Medulla oblongata (tissue), 1 donor: ENCODE measurements around the gene OTX2.

Experiments used
- DNase-seq: peaks from one replicate; pipeline ENCODE4 v3.0.0-alpha.2; 2015; ENCODE audit errors: extremely low spot score

OTX2 gene

DNA sequence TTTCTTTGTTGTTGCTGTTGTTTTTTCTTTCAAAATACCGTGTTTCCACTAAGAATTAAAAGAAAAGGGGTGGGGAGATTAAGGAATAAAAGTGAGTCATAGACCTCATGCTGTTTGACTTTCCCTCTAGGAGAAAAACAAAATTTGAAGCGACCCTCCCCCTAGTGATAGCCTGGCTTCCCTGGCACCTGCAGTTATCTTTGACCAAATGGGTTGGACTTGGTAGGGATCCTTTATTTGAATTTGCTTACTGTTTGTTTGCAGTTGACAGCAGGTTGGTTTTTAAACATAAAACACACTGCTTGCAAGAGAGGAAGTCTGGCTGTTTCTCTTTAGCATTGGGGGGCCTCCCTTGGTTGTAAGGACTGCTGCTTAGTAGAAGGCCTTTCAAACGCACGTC is 14.0 kb downstream of the OTX2 start:
- DNase-seq = no peak

- no peak for DNase-seq
Measured at GRCh38 chr14:56795284-56795622, 15.0 kb downstream of the OTX2 start.

DNA sequence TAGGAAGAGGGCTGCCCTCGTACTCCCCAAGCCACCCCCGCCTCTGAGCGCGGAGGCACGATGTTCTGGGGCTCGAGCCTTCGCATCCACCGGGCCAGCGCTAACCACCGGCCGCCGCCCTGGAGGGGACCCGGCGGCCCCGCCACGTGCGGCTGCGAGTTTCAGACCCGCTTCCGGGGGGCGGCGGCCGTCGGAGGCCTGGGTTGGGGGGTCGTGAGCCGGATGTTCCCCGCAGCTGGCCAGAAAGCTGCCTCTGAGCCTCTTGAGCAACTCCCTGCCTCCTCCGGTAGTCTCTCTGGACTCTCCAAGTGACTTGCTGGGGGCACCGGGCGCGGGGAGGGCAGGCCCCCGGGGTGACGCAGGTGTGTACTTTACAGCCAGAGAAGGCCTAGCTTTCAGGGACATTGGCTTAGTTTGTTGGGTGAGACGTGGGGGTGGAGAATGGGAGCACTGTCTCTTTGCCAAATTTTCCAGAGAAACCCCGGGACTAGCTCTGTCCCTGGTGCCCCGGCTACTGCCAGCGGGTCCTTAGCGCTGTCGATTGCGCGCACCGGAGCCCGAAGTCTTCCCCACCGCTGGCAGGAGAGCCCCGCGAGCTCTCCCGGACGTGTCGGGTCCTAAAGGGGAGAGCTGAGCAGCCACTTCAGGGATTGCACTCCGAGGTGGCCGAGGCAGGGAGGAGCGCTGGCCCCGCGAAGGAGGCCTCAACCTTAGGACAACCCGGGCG is 15.6 kb downstream of the OTX2 start:
- no peak for DNase-seq

DNA sequence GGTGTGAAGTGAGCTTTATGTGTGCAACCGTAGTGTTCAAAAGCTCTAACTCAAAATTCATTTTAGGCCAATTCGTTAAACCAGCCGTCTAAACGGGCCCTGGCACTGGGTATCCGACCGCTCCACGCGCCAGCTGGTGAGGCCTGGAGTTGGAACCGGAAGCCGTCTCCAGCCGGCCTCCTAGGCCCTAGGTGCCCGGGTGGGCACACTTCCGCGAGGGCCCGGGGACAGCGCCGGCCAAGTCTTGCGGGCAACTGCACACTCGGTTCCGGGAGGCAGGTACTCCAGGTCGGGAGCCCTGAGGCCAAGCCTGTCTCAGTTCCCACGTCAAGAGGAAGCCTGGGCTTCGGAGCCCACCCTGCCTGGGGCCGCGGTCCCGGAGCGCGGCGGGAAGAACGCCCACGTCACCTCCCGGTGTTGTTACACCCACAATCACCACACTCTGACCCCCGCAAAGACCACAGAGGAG is 16.2 kb downstream of the OTX2 start:
- DNase-seq = no peak

GRCh38 chr14:56789955-56790354 is 20.3 kb downstream of the OTX2 start:
- no peak for DNase-seq

- DNase-seq = no peak
Measured at GRCh38 chr14:56787530-56787929, 22.7 kb downstream of the OTX2 start.

DNA sequence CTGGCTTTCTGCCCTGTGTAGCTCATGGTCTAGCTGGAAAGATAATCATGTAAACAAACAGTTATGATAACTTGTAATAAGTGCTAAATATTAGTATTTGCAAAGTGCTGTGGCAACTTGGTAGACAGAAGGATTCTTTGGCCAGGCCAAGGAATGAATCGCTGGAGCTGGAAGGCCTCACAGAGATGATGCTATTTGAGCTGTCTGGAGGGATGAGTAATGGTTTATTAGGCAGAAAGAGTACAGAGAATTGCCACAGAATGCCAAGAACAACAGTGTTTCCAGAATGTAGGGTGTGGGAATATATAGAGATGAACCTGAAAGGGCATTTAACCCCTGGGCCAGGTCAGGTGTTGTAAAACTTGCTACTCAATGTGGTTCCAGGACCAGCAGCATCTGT is 27.6 kb downstream of the OTX2 start:
- no peak for DNase-seq

- no peak for DNase-seq
Measured at GRCh38 chr14:56774503-56774902, 35.8 kb downstream of the OTX2 start.

DNA sequence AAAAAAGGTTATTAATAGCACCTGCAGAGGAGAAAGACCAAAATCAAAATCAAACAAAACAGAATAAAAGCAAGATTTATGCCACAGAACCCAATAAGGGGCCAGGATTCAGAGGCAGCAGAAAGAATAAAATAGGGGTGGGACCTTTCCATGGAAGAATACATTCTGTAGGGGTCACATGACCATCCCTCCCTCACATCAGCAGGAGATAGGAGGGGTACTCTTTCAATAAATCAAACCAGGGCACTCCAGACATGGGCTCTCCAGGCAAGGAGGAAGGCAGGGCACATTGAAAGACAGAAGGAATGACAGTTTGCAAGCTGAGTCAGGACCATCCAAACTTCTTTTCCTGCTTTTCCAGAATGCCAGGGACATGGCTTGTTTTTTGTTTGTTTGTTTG is 39.8 kb downstream of the OTX2 start:
- DNase-seq = no peak

GRCh38 chr14:56760164-56760914 is 49.9 kb downstream of the OTX2 start:
- no peak for DNase-seq

GRCh38 chr14:56759633-56760032 is 50.6 kb downstream of the OTX2 start:
- no peak for DNase-seq

GRCh38 chr14:56759094-56759493 is 51.2 kb downstream of the OTX2 start:
- no peak for DNase-seq

DNA sequence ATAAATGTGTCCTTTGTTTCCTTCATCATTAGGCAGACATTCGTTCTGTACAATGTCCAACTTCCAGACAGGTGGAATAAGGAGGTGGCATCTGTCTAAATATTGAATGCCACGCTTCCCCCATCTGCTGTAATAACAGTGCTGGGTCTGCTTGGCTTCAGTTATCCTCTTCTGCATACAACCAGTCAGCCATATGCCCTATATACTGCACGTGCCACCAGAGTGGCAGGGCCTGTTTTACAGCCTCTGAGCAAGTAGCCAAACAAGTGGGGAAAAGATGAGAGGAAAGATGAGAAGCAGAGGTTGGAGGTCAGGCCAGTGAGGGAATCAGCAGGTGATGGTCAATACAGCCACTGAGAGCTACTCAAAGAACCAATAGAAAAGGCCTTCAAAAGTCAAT is 55.4 kb downstream of the OTX2 start:
- no peak for DNase-seq

GRCh38 chr14:56753396-56753795 is 56.9 kb downstream of the OTX2 start:
- no peak for DNase-seq

DNA sequence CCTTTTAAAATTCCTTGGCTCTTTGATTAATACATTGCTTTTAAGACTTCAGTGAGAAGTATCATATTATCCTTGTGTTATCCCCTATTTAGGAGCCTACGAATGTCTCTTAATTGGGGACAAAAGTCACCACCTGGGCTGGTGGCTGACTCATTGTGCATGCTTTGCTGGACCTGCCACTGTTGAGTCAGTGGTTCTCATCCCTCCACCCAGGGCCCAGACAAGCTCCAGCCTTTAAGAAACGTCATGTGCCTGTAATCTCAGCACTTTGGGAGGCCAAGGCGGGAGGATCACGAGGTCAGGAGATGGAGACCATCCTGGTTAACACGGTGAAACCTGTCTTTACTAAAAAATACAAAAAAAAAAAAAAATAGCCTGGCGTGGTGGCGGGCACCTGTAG is 57.9 kb downstream of the OTX2 start:
- no peak for DNase-seq

DNA sequence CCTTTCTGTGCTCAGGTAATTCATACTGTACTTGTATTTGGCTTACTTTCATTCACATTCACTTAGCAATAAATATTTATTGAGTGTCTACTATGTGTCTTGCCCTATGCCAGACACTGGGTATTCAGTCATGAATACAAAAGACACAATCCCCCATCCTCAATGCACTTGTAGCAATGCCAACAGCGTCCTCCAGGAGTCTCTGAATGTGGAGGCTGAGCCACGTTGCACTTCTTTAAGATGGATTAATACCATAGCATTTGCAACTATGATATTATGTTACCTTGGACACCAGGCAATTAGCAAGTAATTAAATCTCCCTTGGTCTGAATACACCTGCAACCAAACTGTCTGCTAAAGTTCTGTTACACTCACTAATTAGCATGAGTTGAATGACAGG is 58.8 kb downstream of the OTX2 start:
- no peak for DNase-seq
